CD4-positive, alpha-beta T cell (primary cell): Measurements from ENCODE around the gene PLA2G4B. TPM values are rescaled to one million over a fixed set of nuclear protein-coding genes. Genes with fewer than 3 reads are reported as not detected.

ENCODE experiments used
- ATAC-seq: fragments of 200-7000 bp; cut with Tn5 transposase; one replicate; pipeline ENCODE4 v1.10.0; 2022; ENCODE audit warnings: mild to moderate bottlenecking; ENCODE audit not compliant: poor library complexity
- CTCF ChIA-PET: fragments of 350-600 bp; sonication (Branson Sonifier 250); formaldehyde crosslinking; loops from one replicate; lab custom pipeline; 2021; ENCODE audit warnings: antibody characterized with exemption, inconsistent platforms; lab: Charles Lee
- POLR2A ChIA-PET: fragments of 350-600 bp; sonication (Branson Sonifier 250); formaldehyde crosslinking; loops from one replicate; lab custom pipeline; 2021; ENCODE audit warnings: antibody characterized with exemption, inconsistent platforms; lab: Charles Lee
- DNase-seq, 14 experiments: peaks; one replicate each; pipeline ENCODE4 v3.0.0-alpha.2; 2013 to 2020; ENCODE audit warnings: mixed read lengths in 2 of 14
- H3K27ac ChIP-seq, 2 donors: one replicate each; pipeline versions ENCODE4 v1.5.1 to v1.7.0; 2013; ENCODE audit warnings: low read length in 2 of 2, low read depth in 1 of 2, mild to moderate bottlenecking in 1 of 2
- H3K27me3 ChIP-seq, 2 experiments: 1 replicate in 1 of 2; 2 replicates in 1 of 2; pipeline versions ENCODE4 v1.6.1 to v1.7.0; 2013; ENCODE audit warnings: low read length in 2 of 2, control low read depth in 1 of 2, mild to moderate bottlenecking in 1 of 2, moderate library complexity in 1 of 2; ENCODE audit not compliant: insufficient read depth in 2 of 2, control insufficient read depth in 1 of 2
- H3K36me3 ChIP-seq: one replicate; pipeline ENCODE4 v1.6.1; 2013; ENCODE audit warnings: low read length, control low read depth; ENCODE audit not compliant: insufficient read depth
- H3K4me1 ChIP-seq: one replicate; pipeline ENCODE4 v1.6.1; 2013; ENCODE audit warnings: low read length, control low read depth; ENCODE audit not compliant: insufficient read depth
- H3K4me3 ChIP-seq: one replicate; pipeline ENCODE4 v1.5.1; 2013; ENCODE audit warnings: mild to moderate bottlenecking, low read length, moderate library complexity
- H3K9me3 ChIP-seq, 2 experiments: 1 replicate in 1 of 2; 2 replicates in 1 of 2; pipeline versions ENCODE4 v1.6.1 to v1.7.0; 2013; ENCODE audit warnings: low read length in 2 of 2, mild to moderate bottlenecking in 2 of 2, control low read depth in 1 of 2, moderate library complexity in 1 of 2; ENCODE audit not compliant: control insufficient read depth in 1 of 2, insufficient read depth in 1 of 2
- H3K27ac Mint-ChIP-seq: one replicate; pipeline ENCODE4 v1.8.0; 2020; ENCODE audit warnings: mixed read lengths
- H3K27me3 Mint-ChIP-seq: one replicate; pipeline ENCODE4 v1.8.0; 2021; ENCODE audit warnings: mixed read lengths
- H3K36me3 Mint-ChIP-seq: one replicate; pipeline ENCODE4 v1.8.0; 2021; ENCODE audit warnings: low read depth, mixed read lengths
- H3K4me1 Mint-ChIP-seq: one replicate; pipeline ENCODE4 v1.8.0; 2021; ENCODE audit warnings: low read depth, mixed read lengths
- H3K4me3 Mint-ChIP-seq: one replicate; pipeline ENCODE4 v1.8.0; 2020; ENCODE audit warnings: mild to moderate bottlenecking, mixed read lengths
- H3K9me3 Mint-ChIP-seq: one replicate; pipeline ENCODE4 v1.8.0; 2020; ENCODE audit warnings: mixed read lengths
- intact Hi-C, 2 experiments: fragments of 100-400 bp; cut with DNase I in 1 of 2; cut with micrococcal nuclease in 1 of 2; formaldehyde crosslinking; loops; one replicate each; pipeline versions ENCODE4 v1.15.1 to v1.9.0; 2023 to 2025; cut with DNase I, micrococcal nuclease
- total RNA-seq, 174 experiments: library from RNA in 2 of 174; stranded (reverse) in 2 of 174; gene quantifications; one replicate each; pipeline ENCODE4 v1.2.3 and lab custom pipeline; 2021 to 2026
- TF ChIP-seq, protein P1 (sequence below): fragments of 200-600 bp; IDR thresholded peaks from one replicate; pipeline ENCODE4 v1.8.0; 2022; ENCODE audit warnings: antibody characterized with exemption, mild to moderate bottlenecking

PLA2G4B gene
- total RNA-seq, 2 experiments from 2014 or later, result 33.7 to 34.6 TPM

DNA sequence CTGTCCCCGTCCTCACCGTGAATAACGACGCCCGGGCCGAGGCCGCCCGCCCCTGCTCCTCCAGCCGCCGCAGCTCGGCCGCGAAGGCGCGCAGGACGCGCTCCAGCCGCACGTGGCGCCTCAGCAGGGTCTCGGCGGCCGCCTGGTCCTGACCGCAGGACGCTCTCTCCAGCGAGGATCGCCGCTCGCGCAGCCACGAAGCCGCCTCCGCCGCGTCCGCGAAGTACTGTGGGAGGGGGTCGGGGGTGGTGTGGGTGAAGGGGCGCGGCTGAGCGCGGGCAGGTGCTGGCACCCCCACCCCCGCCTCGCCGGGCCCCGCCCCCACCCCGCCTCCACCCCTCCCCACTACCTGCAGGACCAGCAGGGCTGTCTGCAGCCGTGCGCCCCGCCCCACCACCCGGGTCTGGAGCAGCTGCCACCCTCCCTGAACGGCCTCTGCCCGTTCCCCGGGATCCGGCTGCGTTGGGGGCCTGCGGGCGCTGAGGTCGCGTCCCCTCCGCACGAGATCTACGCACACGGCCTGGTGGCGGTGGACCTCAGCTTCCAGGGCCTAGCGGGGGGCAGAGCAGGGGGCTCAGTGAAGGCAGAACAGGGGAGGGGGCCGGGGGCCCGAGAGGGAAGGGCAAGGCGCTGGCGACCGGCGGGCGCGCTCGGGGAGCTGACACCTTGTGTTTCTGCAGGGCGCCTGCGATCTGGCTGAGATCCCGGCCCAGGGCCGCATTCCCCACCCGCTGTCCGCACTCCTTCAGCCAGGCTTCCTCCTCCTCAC, 43.5 kb downstream of the PLA2G4B start:
- no peaks in the 10 kb centered on the region for H3K9me3 ChIP-seq
- DNase-seq (peak in 1 of 14 experiments; percentile 23), ATAC-seq (peak; percentile 55)
- Mint-ChIP-seq H3K9me3 (no peaks in the 10 kb centered on the region), H3K27ac (no peak overlapping the region), H3K4me3 (no peak overlapping the region), H3K4me1 (peaks cover 9% of the 10 kb centered on the region), H3K36me3 (no peaks in the 10 kb centered on the region), H3K27me3 (peaks cover 15% of the 10 kb centered on the region)
- no peak overlapping the region for H3K27ac ChIP-seq
- no peak overlapping the region for H3K4me3 ChIP-seq
- CTCF ChIA-PET, result no interaction called here
- H3K36me3 ChIP-seq, result no peaks in the 10 kb centered on the region
- peaks cover 0 to 12% of the 10 kb centered on the region in 2 experiments for H3K27me3 ChIP-seq
- intact Hi-C loops, result no loop called here
- POLR2A ChIA-PET, result no interaction called here
- H3K4me1 ChIP-seq, result peaks cover 9% of the 10 kb centered on the region
- TF ChIP-seq, protein P1, sequence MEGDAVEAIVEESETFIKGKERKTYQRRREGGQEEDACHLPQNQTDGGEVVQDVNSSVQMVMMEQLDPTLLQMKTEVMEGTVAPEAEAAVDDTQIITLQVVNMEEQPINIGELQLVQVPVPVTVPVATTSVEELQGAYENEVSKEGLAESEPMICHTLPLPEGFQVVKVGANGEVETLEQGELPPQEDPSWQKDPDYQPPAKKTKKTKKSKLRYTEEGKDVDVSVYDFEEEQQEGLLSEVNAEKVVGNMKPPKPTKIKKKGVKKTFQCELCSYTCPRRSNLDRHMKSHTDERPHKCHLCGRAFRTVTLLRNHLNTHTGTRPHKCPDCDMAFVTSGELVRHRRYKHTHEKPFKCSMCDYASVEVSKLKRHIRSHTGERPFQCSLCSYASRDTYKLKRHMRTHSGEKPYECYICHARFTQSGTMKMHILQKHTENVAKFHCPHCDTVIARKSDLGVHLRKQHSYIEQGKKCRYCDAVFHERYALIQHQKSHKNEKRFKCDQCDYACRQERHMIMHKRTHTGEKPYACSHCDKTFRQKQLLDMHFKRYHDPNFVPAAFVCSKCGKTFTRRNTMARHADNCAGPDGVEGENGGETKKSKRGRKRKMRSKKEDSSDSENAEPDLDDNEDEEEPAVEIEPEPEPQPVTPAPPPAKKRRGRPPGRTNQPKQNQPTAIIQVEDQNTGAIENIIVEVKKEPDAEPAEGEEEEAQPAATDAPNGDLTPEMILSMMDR, result no peak

DNA sequence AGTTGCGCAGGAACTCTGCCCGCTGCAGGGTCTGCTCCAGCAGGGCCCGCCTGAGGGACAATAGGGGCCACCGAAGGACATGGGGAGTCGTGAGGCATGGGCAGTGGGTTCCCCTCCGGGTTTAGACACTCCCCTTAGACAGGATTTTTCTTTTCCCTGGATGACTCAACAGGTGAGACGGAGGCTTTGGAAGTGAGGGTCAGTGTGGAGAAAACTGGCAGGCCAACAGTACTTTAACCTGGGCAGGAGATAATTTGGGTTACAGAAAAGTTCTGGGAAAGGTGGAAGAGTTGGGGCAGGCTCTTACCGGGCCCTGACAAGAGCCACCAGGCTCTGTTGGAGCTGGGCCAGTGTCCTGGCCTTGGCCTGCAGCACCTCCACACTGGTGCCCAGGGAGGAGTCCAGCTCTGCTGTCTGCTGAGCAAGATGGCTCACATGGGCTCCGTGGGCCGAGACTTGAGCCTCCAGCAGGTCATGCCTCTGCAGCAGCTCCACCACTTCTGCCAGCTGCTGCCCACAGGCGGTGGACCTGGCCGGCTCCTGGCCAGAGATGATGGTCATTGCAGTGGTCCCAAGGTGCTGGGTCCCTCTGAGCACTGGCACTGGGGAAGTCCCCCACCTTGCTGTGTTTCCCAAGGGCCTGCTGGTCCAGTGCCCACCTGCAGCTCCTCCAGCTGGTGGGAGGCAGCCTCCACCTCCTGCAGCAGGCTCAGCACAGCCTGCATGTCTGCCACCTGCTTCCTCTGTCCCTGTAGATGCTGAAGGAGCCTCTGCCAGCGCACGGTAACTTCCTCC, 44.2 kb downstream of the PLA2G4B start:
- no peaks in the 10 kb centered on the region for H3K36me3 Mint-ChIP-seq
- H3K4me3 Mint-ChIP-seq, result no peak overlapping the region
- H3K27me3 Mint-ChIP-seq, result peaks cover 15% of the 10 kb centered on the region
- peaks cover 0 to 12% of the 10 kb centered on the region in 2 experiments for H3K27me3 ChIP-seq
- H3K4me3 ChIP-seq, result no peak overlapping the region
- H3K27ac ChIP-seq, result no peak overlapping the region
- intact Hi-C loops, result no loop called here
- H3K36me3 ChIP-seq, result no peaks in the 10 kb centered on the region
- peak; percentile 33 for ATAC-seq
- POLR2A ChIA-PET, result interaction anchor here (1.2 kb wide), 1 partner anchor 109 kb away, joined by 4 read pairs; the partner anchor contains the start of gene MAPKBP1
- CTCF ChIA-PET, result no interaction called here
- no peaks in the 10 kb centered on the region for H3K9me3 Mint-ChIP-seq
- no peaks in the 10 kb centered on the region for H3K9me3 ChIP-seq
- TF ChIP-seq, protein P1, result no peak
- H3K4me1 Mint-ChIP-seq, result peaks cover 9% of the 10 kb centered on the region
- no peak overlapping the region for H3K27ac Mint-ChIP-seq
- H3K4me1 ChIP-seq, result peaks cover 14% of the 10 kb centered on the region
- no peak for DNase-seq

DNA sequence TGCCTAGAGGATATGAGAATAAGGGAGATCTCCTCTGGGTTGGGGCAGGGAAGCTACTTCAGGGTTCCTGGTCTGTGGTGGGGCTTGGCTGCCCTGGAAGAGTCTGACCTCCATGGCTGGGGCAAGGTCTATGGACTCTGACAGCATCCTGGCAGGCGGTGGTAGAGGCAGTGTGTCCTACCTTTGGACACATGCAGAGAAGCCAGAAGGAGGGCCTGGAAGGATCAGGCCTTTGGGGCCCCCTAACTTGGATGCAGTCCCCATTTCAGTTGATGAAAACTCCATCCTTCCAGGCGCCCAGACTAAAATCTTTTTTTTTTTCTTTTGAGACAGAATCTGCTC, 44.8 kb downstream of the PLA2G4B start:
- Mint-ChIP-seq H3K36me3 (no peaks in the 10 kb centered on the region), H3K27ac (no peak overlapping the region), H3K4me3 (no peak overlapping the region), H3K9me3 (no peaks in the 10 kb centered on the region), H3K27me3 (peaks cover 15% of the 10 kb centered on the region), H3K4me1 (peaks cover 9% of the 10 kb centered on the region)
- Histone ChIP-seq H3K27me3 (peaks cover 0 to 12% of the 10 kb centered on the region in 2 experiments), H3K4me1 (peaks cover 20% of the 10 kb centered on the region), H3K36me3 (no peaks in the 10 kb centered on the region), H3K9me3 (peaks cover 0 to 3% of the 10 kb centered on the region in 2 experiments), H3K27ac (no peak overlapping the region), H3K4me3 (no peak overlapping the region)
- ChIA-PET CTCF (no interaction called here), POLR2A (interaction anchor here (1.2 kb wide), 1 partner anchor 110 kb away, joined by 4 read pairs; the partner anchor contains the start of gene MAPKBP1)
- ATAC-seq, result no peak
- DNase-seq, result no peak
- intact Hi-C loops, result no loop called here
- TF ChIP-seq, protein P1, result no peak
